ENCODE measurements around the gene SNX3. TPM values are rescaled to one million over a fixed set of nuclear protein-coding genes. Genes with fewer than 3 reads are reported as not detected.
A peak's percentile ranks its signal among the peaks of the same experiment; 100 is the strongest.
"Not testable (repeated sequence)": the region's sequence is repeated elsewhere in the genome, so short reads cannot be mapped to it uniquely, and the experiment has no call there.

Gene SNX3
- total RNA-seq, 1 experiment from 2014 or later: 359 TPM

GRCh38 chr6:108260126-108260808 lies 573 bp downstream of the SNX3 start:
- peak; percentile 43 for DNase-seq (ENCODE audit: low read depth)

DNA sequence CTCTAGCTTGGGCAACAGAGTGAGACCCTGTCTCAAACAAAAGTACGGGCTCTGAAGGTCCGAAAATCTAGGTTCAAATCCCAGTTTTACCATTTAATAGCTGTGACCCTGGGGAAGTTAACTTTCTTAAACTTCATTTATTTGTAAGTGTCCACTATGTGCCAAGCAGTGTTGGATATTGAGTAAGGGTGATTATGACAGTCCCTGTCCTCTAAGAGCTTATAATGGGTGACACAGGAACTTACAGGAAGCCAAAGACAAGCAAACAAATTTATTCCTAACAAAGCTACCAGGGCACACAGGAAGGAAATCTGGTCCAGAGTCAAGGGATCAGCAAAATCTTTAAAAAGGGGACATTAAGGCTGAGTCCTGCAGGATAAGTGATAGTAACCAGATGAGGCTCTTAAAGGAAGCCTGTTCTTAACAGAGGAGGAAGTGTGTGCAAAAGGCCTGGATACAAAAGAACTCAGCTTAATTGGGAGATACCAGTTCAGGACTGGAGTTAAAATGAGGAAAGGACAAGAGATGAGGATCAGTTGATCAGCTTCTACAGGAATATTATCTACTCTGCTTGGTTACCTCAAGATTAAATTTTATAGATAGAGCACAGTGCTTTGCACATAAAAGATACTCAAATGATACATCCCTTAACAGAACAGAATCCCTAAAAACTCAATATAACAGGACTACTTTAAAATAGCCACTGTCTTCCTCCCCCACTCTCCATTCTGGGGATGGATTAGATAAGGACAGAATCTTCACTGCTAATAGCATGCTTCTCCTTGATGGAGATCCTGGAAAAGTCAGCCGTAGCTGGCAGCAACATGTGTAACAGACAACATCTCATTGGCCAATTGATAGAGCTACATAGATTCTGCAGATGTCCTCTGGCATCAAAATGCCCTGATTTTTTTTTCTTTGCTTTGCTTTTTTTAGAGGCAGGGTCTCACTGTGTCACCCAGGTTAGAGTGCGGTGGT lies 6.1 kb downstream of the SNX3 start:
- DNase-seq (ENCODE audit: low read depth): no peak

DNA sequence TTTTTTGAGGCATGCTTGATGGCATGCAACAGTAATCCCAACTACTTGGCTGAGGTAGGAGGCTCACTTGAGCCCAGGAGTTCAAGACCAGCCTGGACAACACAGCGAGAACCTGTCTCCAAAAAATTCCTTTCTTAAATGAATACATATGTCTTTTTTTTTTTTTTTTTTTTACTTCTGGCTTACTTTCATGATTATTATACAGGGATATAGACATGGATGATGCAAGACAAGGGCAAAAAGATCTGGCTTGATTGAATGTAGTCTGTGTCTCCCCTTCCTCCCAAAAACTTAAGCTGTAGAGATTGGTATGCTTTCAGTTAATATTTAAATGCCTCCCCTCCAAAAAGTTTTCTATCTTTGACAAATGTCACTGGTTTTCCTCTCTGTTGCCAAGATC lies 7.6 kb downstream of the SNX3 start:
- DNase-seq (ENCODE audit: low read depth): no peak

DNA sequence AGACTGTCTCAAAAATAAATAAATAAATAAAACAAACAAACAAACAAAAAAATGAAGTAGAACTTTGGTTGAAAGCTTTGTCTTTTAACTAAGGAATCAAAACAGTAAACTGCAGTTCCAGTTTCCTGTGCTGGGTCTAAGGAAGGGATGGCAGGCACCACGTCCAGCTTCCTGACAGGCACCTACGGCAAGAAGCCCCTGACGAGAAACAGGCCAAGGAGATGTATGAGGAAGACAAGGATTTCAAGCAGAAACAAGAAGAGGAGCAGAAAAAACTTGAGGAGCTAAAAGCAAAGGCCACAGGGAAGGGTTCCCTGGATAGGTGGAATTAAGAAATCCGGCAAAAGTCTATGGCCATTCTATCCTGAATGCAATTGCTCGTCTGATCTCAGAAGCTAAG lies 8.8 kb downstream of the SNX3 start:
- DNase-seq (ENCODE audit: low read depth): no peak

GRCh38 chr6:108251252-108251651 lies 9.6 kb downstream of the SNX3 start:
- no peak for DNase-seq (ENCODE audit: low read depth)

DNA sequence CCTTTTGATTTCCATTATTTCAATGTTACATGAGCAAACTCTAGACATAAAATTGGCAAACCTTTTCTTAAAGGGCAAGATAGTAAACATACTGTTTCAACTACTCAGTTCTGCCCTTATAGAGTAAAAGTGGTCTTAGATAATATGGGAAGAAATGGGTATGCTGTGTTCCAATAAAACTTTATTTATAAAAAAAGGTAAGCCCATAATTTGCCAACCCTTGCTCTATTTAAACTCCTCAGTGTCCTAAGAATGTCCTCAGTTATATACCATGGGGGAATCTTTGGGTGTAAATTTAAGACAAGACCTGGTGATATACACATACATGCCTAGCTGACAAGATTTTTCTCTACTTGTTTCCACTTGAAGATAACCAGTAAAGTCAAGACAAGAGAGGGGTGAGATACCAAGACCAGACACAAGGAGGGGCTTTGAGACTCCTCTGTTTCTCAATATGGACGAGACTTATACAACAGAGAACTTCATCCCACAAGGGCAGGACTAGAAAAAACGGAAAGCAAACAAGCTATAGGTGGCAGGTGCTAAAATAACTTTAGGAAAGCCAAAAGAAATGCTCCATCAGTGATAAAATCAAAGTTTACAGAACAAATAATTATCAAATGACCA lies 10.5 kb downstream of the SNX3 start:
- peak; percentile 13 for DNase-seq (ENCODE audit: low read depth)

GRCh38 chr6:108247965-108248536 lies 12.8 kb downstream of the SNX3 start:
- DNase-seq (ENCODE audit: low read depth): no peak

DNA sequence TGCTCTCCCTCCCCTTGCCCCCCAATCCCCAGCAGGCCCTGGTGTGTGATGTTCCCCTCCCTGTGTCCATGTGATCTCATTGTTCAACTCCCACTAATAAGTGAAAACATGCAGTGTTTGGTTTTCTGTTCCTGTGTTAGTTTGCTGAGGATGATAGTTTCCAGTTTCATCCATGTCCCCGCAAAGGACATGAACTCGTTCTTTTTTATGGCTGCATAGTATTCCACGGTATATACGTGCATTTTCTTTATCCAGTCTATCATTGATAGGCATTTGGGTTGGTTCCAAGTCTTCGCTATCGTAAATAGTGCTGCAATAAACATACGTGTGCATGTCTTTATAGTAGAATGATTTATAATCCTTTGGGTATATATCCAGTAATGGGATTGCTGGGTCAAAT lies 15.7 kb downstream of the SNX3 start:
- not testable (repeated sequence) for DNase-seq (ENCODE audit: low read depth)

GRCh38 chr6:108243836-108244235 lies 17.0 kb downstream of the SNX3 start:
- no peak for DNase-seq (ENCODE audit: low read depth)

DNA sequence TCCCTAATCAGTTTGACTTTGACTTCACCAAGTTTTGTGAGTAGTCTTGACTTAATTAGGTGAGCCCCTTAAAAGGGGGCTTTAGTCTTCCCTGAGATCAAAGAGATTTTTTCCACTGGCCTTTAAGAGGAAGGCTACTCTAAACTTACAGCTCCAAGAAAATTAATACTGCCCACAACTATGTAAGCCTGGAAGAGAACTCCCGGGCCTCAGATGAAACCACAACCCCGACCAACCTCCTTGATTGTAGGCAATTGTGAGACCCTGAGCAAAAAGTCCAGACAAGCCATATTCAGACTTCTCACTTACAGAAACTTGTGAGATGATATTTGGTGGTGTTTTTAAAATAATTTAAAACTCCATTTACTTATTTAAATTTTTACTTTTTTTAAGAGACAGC lies 18.1 kb downstream of the SNX3 start:
- DNase-seq (ENCODE audit: low read depth): peak; percentile 5

DNA sequence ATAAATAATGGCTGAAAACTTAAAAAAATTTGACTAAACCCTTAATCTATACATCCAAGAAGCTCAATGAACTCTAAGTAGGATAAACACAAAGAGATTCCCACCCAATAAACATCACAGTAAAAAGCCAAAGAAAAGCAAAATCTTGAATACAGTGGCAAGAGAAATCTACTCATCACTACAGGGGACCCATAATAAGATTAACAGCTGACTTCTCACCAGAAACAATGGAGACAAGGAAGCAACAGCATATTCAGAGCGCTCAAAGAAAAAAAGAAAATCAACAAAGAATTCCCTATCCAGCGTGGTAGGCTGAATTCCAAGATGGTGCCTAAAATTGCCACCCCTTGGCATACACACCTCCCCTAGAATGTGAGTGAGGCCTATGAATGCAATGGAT lies 18.6 kb downstream of the SNX3 start:
- no peak for DNase-seq (ENCODE audit: low read depth)

DNA sequence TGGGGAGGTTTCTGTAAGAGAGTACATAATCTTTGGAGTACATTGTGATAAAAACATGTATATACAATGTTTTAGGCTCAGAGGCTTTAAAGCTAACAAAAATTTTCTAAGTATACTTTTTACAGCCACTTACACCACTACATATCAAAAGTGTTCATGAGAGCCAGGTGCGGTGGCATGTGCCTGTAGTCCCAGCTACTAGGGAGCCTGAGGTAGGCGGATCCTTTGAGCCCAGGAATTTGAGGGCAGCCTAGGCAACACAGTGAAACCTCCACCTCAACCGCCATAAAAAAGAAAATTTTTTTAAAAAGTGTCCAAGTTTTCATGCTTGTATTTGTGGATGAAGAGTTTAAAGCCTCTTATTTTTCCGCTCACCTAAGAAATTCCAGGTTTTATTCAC lies 22.5 kb downstream of the SNX3 start:
- DNase-seq (ENCODE audit: low read depth): no peak

GRCh38 chr6:108236791-108237190 lies 24.0 kb downstream of the SNX3 start:
- DNase-seq (ENCODE audit: low read depth): no peak

DNA sequence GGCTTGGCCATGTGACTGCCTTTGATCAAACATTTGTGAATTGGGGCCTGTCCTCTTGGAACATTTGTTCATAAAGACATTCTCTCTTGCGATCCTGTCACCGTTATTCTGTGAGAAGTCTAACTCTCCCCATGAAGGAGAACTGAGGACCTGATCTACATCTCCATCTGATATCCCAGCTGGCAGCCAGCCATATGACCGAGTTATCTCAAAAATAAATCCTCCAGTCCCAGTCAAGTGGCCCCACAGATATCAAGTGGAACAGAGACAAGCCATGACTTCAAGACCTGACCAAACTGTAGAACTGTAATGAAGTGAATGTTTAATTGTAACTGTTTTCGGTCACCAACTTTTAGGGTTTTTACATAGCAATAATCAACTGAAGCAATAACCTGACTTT lies 25.7 kb downstream of the SNX3 start:
- no peak for DNase-seq (ENCODE audit: low read depth)

DNA sequence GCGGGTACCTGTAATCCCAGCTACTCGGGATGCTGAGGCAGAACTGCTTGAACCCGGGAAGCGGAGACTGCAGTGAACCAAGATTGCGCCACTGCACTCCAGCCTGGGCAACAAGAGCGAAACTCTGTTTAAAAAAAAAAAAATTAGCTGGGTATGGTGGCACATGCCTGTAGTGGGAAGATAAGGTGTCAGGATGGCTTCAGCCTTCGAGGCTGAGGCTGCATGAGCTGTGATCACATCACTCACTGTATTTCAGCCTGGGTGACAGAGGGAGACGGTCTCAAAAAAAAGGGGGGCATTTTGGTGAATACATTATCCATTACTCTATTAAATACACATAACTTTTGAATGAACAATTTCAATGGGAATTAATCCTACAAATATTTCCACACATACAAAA lies 32.4 kb downstream of the SNX3 start:
- no peak for DNase-seq (ENCODE audit: low read depth)

DNA sequence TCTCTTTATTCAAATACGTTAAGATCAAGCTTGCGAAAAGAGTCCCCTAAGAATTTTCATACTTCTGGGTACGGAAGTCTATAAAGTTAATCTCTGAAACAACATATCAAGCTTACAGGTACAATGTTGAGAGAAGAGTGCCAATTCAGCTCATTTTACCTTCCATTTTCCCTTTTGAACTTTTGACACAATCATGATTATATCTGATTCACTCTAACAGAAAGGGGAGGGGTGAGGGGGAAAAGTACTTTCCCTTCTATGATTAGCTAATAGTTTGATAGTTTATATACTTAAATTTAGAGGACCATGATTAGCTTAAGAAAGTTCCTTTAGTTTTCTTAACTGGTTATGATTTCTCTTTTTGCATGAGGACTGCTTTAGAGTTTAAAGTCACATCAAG lies 33.5 kb downstream of the SNX3 start:
- no peak for DNase-seq (ENCODE audit: low read depth)

- no peak for DNase-seq (ENCODE audit: low read depth)
Observed at GRCh38 chr6:108222504-108222903, 38.3 kb downstream of the SNX3 start.

- no peak for DNase-seq (ENCODE audit: low read depth)
Observed at GRCh38 chr6:108222064-108222463, 38.8 kb downstream of the SNX3 start.

DNA sequence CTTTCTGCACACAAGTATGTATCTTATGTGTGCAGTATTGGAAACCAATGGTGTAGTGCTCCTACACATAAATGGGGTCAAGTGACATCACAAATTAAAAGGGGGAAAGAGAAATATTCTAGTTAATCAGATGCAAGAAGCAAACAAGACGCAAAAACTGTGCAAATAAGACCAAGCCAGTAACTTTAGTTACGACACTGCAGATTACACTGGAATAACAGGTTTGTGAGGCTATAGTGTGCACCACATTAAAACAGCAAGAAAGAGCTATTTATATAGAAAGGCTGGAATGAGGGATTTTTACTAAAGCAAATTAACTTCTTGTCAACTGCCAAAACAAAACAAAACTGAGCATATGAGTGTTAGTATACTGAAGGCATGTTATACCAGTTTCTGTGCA lies 49.2 kb downstream of the SNX3 start:
- DNase-seq (ENCODE audit: low read depth): no peak

DNA sequence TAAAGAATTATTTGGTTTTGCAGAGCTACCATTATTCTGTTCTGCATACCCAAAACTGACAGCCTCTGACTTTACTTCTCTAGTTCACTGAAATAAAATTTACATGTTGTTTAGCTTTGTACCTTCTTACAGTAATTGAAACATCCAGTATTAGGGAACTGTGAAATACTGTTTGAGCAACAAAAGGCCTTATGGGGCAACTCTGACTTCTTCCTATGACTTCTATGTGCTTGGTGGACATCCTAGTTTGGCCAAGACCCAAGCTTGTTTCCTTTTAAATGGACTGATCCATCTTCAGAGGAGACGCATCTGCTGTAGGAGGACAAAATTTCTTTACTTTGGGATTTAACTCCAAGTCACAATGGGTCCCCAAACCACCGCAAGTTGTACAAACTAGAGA lies 50.3 kb downstream of the SNX3 start:
- no peak for DNase-seq (ENCODE audit: low read depth)

DNA sequence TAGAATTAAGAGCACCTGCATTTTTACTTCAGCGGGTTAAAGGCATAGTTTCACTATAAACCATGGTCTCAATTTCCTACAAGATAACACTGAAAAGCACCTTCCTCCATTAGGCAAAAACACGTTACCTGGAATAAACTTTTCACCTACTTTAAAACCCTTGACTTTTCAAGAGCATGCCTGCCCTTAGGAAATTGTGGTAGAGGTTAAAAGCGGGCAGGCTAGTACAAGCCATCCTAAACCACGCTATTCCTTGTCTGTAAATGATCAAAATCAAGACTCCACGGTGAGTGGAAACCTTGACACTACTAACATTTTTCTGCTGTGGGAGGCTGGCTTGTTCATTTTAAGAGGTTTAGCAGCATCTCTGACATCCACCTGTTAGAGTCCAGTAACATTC lies 51.1 kb downstream of the SNX3 start:
- DNase-seq (ENCODE audit: low read depth): no peak

DNA sequence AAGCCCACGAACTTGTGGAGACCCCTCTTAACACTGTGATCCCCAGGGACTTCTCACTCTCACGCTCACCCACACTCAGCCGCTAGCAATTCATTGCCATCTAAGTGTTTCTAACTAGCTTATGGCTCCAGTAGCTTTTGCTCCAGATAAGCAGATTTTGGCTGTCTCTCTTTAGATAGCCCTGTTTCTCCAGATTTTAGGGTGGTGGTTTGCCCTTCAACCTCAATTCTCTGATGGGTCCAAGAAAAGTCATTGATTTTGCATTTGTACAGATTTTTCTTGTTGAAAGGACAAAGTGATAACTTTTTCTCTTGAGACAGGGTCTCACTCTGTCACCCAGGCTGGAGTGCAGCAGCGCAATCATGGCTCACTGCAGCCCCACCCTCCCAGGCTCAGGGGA lies 53.8 kb downstream of the SNX3 start:
- DNase-seq (ENCODE audit: low read depth): no peak
